GM23338 (cell line): ENCODE measurements around the gene NIPAL3. TPM values are rescaled to one million over a fixed set of nuclear protein-coding genes. Genes with fewer than 3 reads are reported as not detected.
"Not testable (repeated sequence)": the region's sequence is repeated elsewhere in the genome, so short reads cannot be mapped to it uniquely, and the experiment has no call there.

Experiments
- ATAC-seq: fragments of 200-7000 bp; cut with Tn5 transposase; 3 replicates; pipeline ENCODE4 v1.9.1; 2020
- DNase-seq: peaks from one replicate; pipeline ENCODE4 v3.0.0-alpha.2; 2015; ENCODE audit warnings: low spot score
- H2AFZ ChIP-seq: fragments of 200-600 bp; sonication (generic); 2 replicates; pipeline ENCODE4 v1.8.0; 2016; ENCODE audit warnings: antibody characterized with exemption, mild to moderate bottlenecking, moderate library complexity
- H3F3A ChIP-seq: fragments of 200-600 bp; sonication (generic); replicated peaks from 2 replicates; pipeline ENCODE4 v1.8.0; 2017; ENCODE audit warnings: antibody characterized with exemption, mixed run types, low read depth
- H3K27ac ChIP-seq: fragments of 200-600 bp; sonication (generic); 2 replicates; pipeline ENCODE4 v1.6.1; 2016; ENCODE audit warnings: low read depth
- H3K27me3 ChIP-seq: fragments of 200-600 bp; sonication (generic); 2 replicates; pipeline ENCODE4 v1.8.0; 2016; ENCODE audit warnings: mild to moderate bottlenecking, mixed run types, moderate library complexity; ENCODE audit not compliant: insufficient read depth
- H3K36me3 ChIP-seq: fragments of 200-600 bp; sonication (generic); 2 replicates; pipeline ENCODE4 v1.8.0; 2016; ENCODE audit warnings: mild to moderate bottlenecking; ENCODE audit not compliant: insufficient read depth
- H3K4me1 ChIP-seq: fragments of 200-600 bp; sonication (generic); 2 replicates; pipeline ENCODE4 v1.8.0; 2016; ENCODE audit warnings: mild to moderate bottlenecking, moderate library complexity; ENCODE audit not compliant: insufficient read depth
- H3K4me2 ChIP-seq: fragments of 200-600 bp; sonication (generic); 2 replicates; pipeline ENCODE4 v1.7.1; 2017; ENCODE audit warnings: mixed run types
- H3K4me3 ChIP-seq: fragments of 200-600 bp; sonication (generic); 2 replicates; pipeline ENCODE4 v1.6.1; 2016; ENCODE audit warnings: mixed run types
- H3K79me2 ChIP-seq: fragments of 200-600 bp; sonication (generic); replicated peaks from 2 replicates; pipeline ENCODE4 v1.8.0; 2017; ENCODE audit warnings: mild to moderate bottlenecking; ENCODE audit not compliant: insufficient read depth
- H3K9me2 ChIP-seq: fragments of 200-600 bp; sonication (generic); 2 replicates; pipeline ENCODE4 v1.8.0; 2017; ENCODE audit not compliant: insufficient read depth
- H4K20me1 ChIP-seq: fragments of 200-600 bp; sonication (generic); replicated peaks from 2 replicates; pipeline ENCODE4 v1.8.0; 2017; ENCODE audit warnings: mild to moderate bottlenecking; ENCODE audit not compliant: insufficient read depth
- H3K27ac Mint-ChIP-seq: 2 replicates; pipeline ENCODE4 v1.8.0; 2020; ENCODE audit warnings: inconsistent platforms, mild to moderate bottlenecking, moderate library complexity, mixed read lengths
- H3K27me3 Mint-ChIP-seq: 3 replicates; pipeline ENCODE4 v1.8.0; 2022; ENCODE audit warnings: low read depth, mild to moderate bottlenecking, moderate library complexity, mixed read lengths, inconsistent platforms; ENCODE audit not compliant: insufficient read depth, poor library complexity
- H3K36me3 Mint-ChIP-seq: 3 replicates; pipeline ENCODE4 v1.8.0; 2021; ENCODE audit warnings: low read depth, mild to moderate bottlenecking, inconsistent platforms, moderate library complexity, mixed read lengths
- H3K4me1 Mint-ChIP-seq: 3 replicates; pipeline ENCODE4 v1.8.0; 2020; ENCODE audit warnings: mild to moderate bottlenecking, inconsistent platforms, mixed read lengths
- H3K4me3 Mint-ChIP-seq: 3 replicates; pipeline ENCODE4 v1.8.0; 2021; ENCODE audit warnings: moderate library complexity, mild to moderate bottlenecking, inconsistent platforms, mixed read lengths
- H3K9me3 Mint-ChIP-seq: 3 replicates; pipeline ENCODE4 v1.8.0; 2020; ENCODE audit warnings: moderate library complexity, mild to moderate bottlenecking, inconsistent platforms, mixed read lengths
- CREB1 ChIP-seq: fragments of 250-450 bp; sonication (Bioruptor Pico); IDR thresholded peaks from 2 replicates; pipeline ENCODE4 v1.5.0; 2020; ENCODE audit warnings: low read depth, mild to moderate bottlenecking, moderate library complexity
- ETS1 ChIP-seq: IDR thresholded peaks from 2 replicates; pipeline ENCODE4 v1.6.1; 2016; ENCODE audit warnings: antibody characterized with exemption
- ZNF462 ChIP-seq: fragments of 250-450 bp; sonication (Bioruptor Pico); IDR thresholded peaks from 2 replicates; pipeline ENCODE4 v1.5.0; 2020; ENCODE audit warnings: mild to moderate bottlenecking, moderate library complexity
- polyA plus RNA-seq: library from polyadenylated mRNA; unstranded; fragments of >200 nt; fragmentation: Nextera tagmentation; extraction: Ambion mirVana; gene quantifications from 2 replicates; pipeline ENCODE4 v1.2.1, GENCODE V29; 2016
- total RNA-seq: library from RNA; depleted of rRNA; stranded (reverse); fragments of >200 nt; shearing (Covaris generic); gene quantifications from 2 replicates; pipeline ENCODE4 v1.2.3, GENCODE V29; 2014

Gene NIPAL3
- total and polyA plus RNA-seq, 2 experiments from 2014 or later: 5.5 to 9.6 TPM

- Histone ChIP-seq H3K4me1 (peaks cover 15% of the 10 kb centered on the region), H3K79me2 (no peaks in the 10 kb centered on the region), H2AFZ (no peak overlapping the region), H3K4me2 (no peak overlapping the region), H3K27me3 (no peaks in the 10 kb centered on the region), H3K9me2 (no peaks in the 10 kb centered on the region), H4K20me1 (no peaks in the 10 kb centered on the region), H3F3A (no peaks in the 10 kb centered on the region), H3K36me3 (no peaks in the 10 kb centered on the region), H3K27ac (no peak overlapping the region), H3K4me3 (no peak overlapping the region)
- Mint-ChIP-seq H3K27me3 (peaks cover 7% of the 10 kb centered on the region), H3K27ac (no peak overlapping the region), H3K9me3 (peaks cover 5% of the 10 kb centered on the region; the same call in 2 of the 3 replicates), H3K36me3 (peaks cover 14% of the 10 kb centered on the region; the same call in 2 of the 3 replicates), H3K4me1 (peaks cover 17% of the 10 kb centered on the region), H3K4me3 (no peak overlapping the region)
- ATAC-seq (no peak), DNase-seq (no peak)
- no peak for TF ChIP-seq ZNF462
- TF ChIP-seq CREB1 (CRISPR knock-in tag): no peak
- no peak for TF ChIP-seq ETS1
Observed at GRCh38 chr1:24459551-24460266, 44.1 kb downstream of the NIPAL3 start.

- H3K27me3 Mint-ChIP-seq, H2AFZ ChIP-seq, H3K36me3 ChIP-seq, DNase-seq, H3K4me2 ChIP-seq, H3K27ac ChIP-seq, H3K4me3 ChIP-seq, H3K9me2 ChIP-seq, H4K20me1 ChIP-seq, H3K79me2 ChIP-seq, H3F3A ChIP-seq, H3K9me3 Mint-ChIP-seq, H3K4me3 Mint-ChIP-seq, H3K27me3 ChIP-seq, ATAC-seq: not testable (repeated sequence)
- peaks cover 14% of the 10 kb centered on the region; the same call in 2 of the 3 replicates for H3K36me3 Mint-ChIP-seq
- peak overlapping the region; percentile 53; the same call in 1 of the 2 replicates for H3K27ac Mint-ChIP-seq
- peaks cover 37% of the 10 kb centered on the region for H3K4me1 Mint-ChIP-seq
- H3K4me1 ChIP-seq: peaks cover 28% of the 10 kb centered on the region
Observed at GRCh38 chr1:24462128-24462527, 46.5 kb downstream of the NIPAL3 start.
